Natural killer cell treated with Interleukin-12 subunit alpha and Interleukin-12 subunit beta and Interleukin-15 and Interleukin-18, amount 100 ng/mL, for 72 hours (primary cell): ENCODE measurements around the gene SGPP1. TPM values are rescaled to one million over a fixed set of nuclear protein-coding genes. Genes with fewer than 3 reads are reported as not detected.
A peak's percentile ranks its signal among the peaks of the same experiment; 100 is the strongest.

Experiments
- ATAC-seq, 2 donors: fragments of 150-1000 bp; cut with Tn5 transposase in 1 of 2; sonication (Bioruptor Pico), chemical (Tn5 transposase) in 1 of 2; 2 replicates each; pipeline ENCODE4 v1.10.0; 2021
- DNase-seq: peaks from one replicate; pipeline ENCODE4 v3.0.0; 2022; ENCODE audit warnings: low spot score
- H3K27ac Mint-ChIP-seq, 2 donors: 1 replicate in 1 of 2; 2 replicates in 1 of 2; pipeline ENCODE4 v1.8.0; 2022; ENCODE audit warnings: mixed read lengths in 2 of 2, mild to moderate bottlenecking in 1 of 2, moderate library complexity in 1 of 2
- H3K27me3 Mint-ChIP-seq, 2 donors: 1 replicate in 1 of 2; 2 replicates in 1 of 2; pipeline ENCODE4 v1.8.0; 2022; ENCODE audit warnings: mixed read lengths in 2 of 2
- H3K36me3 Mint-ChIP-seq: one replicate; pipeline ENCODE4 v1.8.0; 2022; ENCODE audit warnings: mixed read lengths
- H3K4me1 Mint-ChIP-seq, 2 donors: 1 replicate in 1 of 2; 2 replicates in 1 of 2; pipeline ENCODE4 v1.8.0; 2022; ENCODE audit warnings: low read depth in 2 of 2, mixed read lengths in 2 of 2, mild to moderate bottlenecking in 1 of 2
- H3K4me3 Mint-ChIP-seq: one replicate; pipeline ENCODE4 v1.8.0; 2022; ENCODE audit warnings: mixed read lengths
- H3K9me3 Mint-ChIP-seq: 2 replicates; pipeline ENCODE4 v1.8.0; 2022; ENCODE audit warnings: mixed read lengths
- total RNA-seq, 2 donors: library from RNA; stranded (reverse); gene quantifications; one replicate each; pipeline ENCODE4 v1.2.3, GENCODE V29; 2022

SGPP1 gene, protein sequence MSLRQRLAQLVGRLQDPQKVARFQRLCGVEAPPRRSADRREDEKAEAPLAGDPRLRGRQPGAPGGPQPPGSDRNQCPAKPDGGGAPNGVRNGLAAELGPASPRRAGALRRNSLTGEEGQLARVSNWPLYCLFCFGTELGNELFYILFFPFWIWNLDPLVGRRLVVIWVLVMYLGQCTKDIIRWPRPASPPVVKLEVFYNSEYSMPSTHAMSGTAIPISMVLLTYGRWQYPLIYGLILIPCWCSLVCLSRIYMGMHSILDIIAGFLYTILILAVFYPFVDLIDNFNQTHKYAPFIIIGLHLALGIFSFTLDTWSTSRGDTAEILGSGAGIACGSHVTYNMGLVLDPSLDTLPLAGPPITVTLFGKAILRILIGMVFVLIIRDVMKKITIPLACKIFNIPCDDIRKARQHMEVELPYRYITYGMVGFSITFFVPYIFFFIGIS
- total RNA-seq, result 10 to 100 TPM; 10.9 to 15.0 TPM

DNA sequence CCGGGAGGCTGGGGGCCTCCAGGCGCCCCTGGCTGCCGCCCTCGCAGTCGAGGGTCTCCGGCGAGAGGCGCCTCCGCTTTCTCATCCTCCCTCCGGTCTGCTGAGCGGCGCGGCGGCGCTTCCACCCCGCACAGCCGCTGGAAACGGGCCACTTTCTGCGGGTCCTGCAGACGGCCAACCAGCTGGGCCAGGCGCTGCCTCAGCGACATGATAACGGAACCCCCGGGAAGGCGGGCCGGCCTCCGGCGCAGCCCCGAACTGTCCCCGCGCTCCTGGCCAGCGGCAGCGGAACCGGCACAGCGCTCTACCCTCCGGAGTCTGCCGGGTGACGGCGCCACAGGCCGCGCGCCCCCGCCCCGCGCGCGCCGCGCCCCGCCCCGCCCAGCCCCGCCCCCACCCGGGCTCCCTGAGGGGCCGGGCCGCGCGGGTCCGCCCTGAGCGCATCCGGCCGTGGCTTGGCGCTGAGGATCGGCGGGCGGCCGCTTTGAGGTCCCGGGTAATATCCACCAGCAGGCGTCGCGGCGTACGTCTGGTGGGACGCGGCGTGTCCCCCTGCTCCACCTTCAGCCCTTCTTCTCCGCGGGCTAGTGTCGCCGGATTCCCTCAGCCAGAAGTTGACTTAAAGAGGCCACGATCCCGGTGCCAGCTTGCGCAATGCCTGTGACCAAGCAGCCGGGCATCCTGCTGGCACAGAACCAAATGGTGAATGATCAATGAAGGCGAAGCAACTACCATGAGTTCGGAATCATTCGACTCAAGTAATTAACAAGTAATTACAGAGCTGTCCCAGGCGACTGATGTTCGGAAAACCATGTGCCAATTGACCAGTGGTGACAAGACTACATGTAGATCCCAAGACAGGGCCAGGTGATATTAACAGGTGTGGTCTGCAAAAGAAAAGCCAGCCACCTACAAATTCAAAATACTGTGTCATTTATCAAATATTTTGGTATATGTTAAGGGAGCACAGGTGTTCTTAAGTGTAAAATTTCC, at the start of gene SGPP1:
SGPP1 (minus strand) TSS at position 330 of the 993 bp plus-strand sequence; CDS start at position 209, 121 bp downstream.
- peaks cover 26 to 36% of the 10 kb centered on the region in 2 donors for H3K4me1 Mint-ChIP-seq
- H3K27ac Mint-ChIP-seq, result peak within 1 kb of the TSS; percentile 78 to 92
- peak; percentile 96 to 97 for ATAC-seq
- DNase-seq, result peak; percentile 89
- no peaks in the 10 kb centered on the region for H3K9me3 Mint-ChIP-seq
- peaks cover 4% of the 10 kb centered on the region for H3K36me3 Mint-ChIP-seq
- no peaks in the 10 kb centered on the region for H3K27me3 Mint-ChIP-seq
- peak within 1 kb of the TSS; percentile 97 for H3K4me3 Mint-ChIP-seq

DNA sequence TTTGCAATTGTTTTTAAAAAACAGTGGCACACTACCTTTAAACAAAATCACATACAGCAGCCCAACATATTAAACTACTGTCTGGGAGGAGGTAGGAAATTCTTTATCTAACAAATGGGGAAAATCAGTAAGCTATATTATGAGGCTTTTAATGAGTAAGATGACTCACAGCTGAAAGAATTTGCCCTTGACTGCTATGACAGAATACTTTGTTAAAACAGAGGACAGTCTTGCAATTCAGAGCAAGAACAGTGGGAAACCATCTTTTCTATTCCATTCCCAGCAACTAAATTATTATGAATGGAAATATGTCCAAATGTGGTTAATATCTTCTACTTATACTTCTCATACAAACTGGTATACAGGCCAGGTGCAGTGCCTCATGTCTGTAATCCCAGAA, 49.2 kb upstream of the SGPP1 start:
- H3K9me3 Mint-ChIP-seq, result no peaks in the 10 kb centered on the region
- no peaks in the 10 kb centered on the region for H3K27me3 Mint-ChIP-seq
- DNase-seq, result no peak
- no peak overlapping the region for H3K27ac Mint-ChIP-seq
- H3K36me3 Mint-ChIP-seq, result no peaks in the 10 kb centered on the region
- no peaks in the 10 kb centered on the region for H3K4me1 Mint-ChIP-seq
- no peak for ATAC-seq
- no peak overlapping the region for H3K4me3 Mint-ChIP-seq

DNA sequence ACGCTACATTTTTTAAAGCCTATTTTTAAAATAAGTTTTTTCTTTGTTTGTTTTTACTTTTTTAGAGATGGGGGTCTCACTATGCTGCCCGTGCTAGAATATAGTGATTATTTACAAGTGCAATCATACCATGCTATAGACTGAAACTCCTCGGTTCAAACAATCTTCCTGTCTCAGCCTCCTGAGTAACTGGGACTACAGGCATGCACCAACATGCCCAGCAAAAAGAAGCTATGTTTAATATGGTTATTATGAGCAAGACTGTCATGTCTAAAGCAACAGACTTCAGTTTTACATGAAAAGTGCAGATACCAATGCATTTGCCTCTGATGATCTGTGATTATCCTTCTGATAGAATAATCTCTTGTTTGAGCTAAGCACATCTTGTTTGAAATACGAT, 45.6 kb upstream of the SGPP1 start:
- no peaks in the 10 kb centered on the region for H3K36me3 Mint-ChIP-seq
- ATAC-seq (no peak), DNase-seq (no peak)
- H3K27ac Mint-ChIP-seq, result no peak overlapping the region
- no peaks in the 10 kb centered on the region for H3K4me1 Mint-ChIP-seq
- no peaks in the 10 kb centered on the region for H3K27me3 Mint-ChIP-seq
- H3K4me3 Mint-ChIP-seq, result no peak overlapping the region
- H3K9me3 Mint-ChIP-seq, result no peaks in the 10 kb centered on the region

DNA sequence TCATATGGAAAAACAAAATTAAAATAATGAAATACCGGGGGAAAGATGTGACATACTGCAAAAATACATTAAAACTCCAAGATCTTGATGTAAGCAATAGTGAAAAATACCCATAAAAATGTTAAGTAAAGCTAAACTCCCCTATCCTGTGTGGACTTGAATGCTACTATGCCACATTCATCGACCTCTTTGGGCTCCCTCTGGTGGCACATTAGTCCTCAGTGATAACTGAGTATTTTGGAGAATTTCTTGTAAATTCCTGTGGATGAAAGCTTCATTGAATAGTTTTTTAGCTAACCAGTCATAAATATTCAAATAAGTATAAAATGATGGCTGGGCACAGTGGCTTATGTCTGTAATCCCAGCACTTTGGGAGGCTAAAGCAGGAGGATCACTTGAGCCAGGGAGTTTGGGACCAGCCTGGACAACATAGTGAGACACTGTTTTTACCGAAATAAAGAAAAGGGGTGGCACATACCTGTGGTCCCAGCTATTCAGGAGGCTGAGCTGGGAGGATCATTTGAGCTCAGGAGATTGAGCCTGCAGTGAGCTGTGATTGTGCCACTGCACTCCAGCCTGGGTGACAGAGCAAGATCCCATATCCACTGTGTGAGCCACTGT, 42.4 kb upstream of the SGPP1 start:
- no peaks in the 10 kb centered on the region for H3K4me1 Mint-ChIP-seq
- ATAC-seq (no peak), DNase-seq (no peak)
- H3K27ac Mint-ChIP-seq, result no peak overlapping the region
- H3K27me3 Mint-ChIP-seq, result no peaks in the 10 kb centered on the region
- H3K4me3 Mint-ChIP-seq, result no peak overlapping the region
- H3K36me3 Mint-ChIP-seq, result no peaks in the 10 kb centered on the region
- no peaks in the 10 kb centered on the region for H3K9me3 Mint-ChIP-seq

DNA sequence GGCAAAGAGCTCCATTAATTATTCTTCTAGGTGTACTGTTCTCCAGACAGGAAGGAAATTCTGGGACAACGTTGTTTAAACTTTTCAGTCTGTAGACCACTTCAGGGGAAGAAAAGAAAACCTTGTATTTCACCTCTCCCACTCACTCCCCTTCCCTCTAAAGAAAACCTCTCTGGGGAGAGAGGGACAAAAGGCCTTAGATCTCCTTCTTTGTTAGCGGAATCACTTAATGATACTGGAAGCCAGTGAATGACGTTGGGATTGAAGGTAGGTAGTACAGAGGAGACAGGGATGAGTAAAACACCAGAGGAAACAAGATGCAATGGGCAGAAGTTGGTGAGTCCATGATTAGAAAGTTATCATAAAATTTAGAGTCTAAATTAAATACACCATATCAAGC, 38.7 kb upstream of the SGPP1 start:
- Mint-ChIP-seq H3K4me3 (no peak overlapping the region), H3K4me1 (no peaks in the 10 kb centered on the region), H3K36me3 (no peaks in the 10 kb centered on the region), H3K9me3 (no peaks in the 10 kb centered on the region), H3K27me3 (no peaks in the 10 kb centered on the region), H3K27ac (no peak overlapping the region)
- no peak for ATAC-seq
- DNase-seq, result no peak

DNA sequence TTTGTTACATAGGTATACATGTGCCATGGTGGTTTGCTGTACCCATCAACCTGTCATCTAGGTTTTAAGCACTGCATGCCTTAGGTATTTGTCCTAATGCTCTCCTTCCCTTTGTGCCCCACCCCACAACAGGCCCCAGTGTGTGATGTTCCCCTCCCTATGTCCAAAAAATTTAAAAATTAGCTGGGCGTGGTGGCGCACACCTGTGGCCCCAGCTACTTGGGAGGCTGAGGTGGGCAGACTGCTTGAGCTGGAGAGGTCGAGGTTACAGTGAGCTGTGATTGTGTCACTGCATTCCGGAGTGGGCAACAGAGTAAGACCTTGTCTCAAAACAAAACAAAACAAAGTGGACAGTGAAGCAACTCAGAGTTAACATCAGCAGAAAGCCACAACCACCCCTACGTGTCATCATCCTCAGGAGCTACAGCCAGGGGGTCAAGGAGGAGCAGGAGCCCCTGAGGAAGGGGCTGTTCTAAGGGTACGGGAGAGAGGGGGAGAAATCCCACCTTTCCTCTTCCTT, 36.8 kb upstream of the SGPP1 start:
- H3K4me3 Mint-ChIP-seq, result no peak overlapping the region
- no peaks in the 10 kb centered on the region for H3K9me3 Mint-ChIP-seq
- no peak overlapping the region for H3K27ac Mint-ChIP-seq
- H3K27me3 Mint-ChIP-seq, result no peaks in the 10 kb centered on the region
- no peaks in the 10 kb centered on the region for H3K36me3 Mint-ChIP-seq
- ATAC-seq (no peak), DNase-seq (no peak)
- peaks cover 1 to 5% of the 10 kb centered on the region in 2 donors for H3K4me1 Mint-ChIP-seq

DNA sequence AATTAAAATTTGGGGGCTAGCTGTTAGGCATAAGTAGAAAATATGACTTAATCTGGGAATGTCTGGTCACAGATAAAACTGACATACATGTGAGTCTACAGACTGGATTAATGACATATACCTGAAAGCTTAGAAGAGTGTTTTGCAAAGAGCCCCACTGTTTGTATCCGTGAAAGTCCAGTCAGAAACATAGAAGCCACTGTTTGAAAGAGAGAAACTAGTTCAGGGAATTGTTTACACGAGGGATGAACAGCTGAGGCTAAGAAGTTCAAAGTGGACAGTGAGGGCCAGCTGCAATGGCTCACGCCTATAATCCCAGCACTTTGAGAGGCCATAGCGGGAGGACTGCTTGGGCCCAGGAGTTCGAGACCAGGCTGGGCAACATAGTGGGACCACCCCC, 36.2 kb upstream of the SGPP1 start:
- DNase-seq (no peak), ATAC-seq (no peak)
- no peaks in the 10 kb centered on the region for H3K9me3 Mint-ChIP-seq
- H3K4me1 Mint-ChIP-seq, result peaks cover 6 to 10% of the 10 kb centered on the region in 2 donors
- H3K27me3 Mint-ChIP-seq, result no peaks in the 10 kb centered on the region
- H3K4me3 Mint-ChIP-seq, result no peak overlapping the region
- H3K27ac Mint-ChIP-seq, result no peak overlapping the region
- no peaks in the 10 kb centered on the region for H3K36me3 Mint-ChIP-seq

DNA sequence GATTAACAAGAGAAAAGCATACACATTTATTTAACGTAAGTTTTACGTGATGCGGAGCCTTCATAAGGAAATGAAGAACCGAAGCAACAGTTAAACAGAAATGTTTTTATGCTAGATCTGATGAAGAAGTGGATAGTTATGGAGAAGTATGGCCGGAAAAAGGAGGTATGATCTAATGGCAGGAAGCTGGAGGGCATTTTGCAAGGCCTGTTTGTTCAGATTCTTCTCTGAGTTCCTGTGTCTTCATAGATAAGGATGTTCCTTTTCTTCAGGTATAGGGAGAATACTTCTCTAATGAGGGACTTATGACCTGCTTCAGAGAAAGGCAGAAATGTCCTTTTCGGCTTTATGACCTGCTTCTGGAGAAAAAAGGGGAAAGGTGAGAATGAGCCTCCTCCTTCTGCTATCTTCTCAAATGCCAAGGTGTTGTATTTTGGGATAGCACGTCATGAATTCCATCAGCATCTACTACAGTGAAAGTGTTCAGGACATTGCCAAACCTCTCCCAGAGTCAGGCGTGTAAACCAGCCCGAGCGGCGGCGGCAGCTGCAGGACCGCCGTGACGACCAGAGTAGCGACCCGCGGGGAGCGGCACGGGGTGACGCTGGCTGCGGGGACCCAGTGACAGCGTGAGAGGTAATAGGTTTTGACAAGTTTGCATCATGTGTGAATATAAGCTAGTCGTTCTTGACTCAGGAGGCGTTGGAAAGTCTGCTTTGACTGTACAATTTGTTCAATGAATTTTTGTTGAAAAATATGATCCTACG, 33.7 kb upstream of the SGPP1 start:
- Mint-ChIP-seq H3K27ac (no peak overlapping the region), H3K27me3 (no peaks in the 10 kb centered on the region), H3K4me1 (peaks cover 6 to 10% of the 10 kb centered on the region in 2 donors), H3K9me3 (no peaks in the 10 kb centered on the region), H3K36me3 (no peaks in the 10 kb centered on the region), H3K4me3 (no peak overlapping the region)
- no peak for ATAC-seq
- no peak for DNase-seq

DNA sequence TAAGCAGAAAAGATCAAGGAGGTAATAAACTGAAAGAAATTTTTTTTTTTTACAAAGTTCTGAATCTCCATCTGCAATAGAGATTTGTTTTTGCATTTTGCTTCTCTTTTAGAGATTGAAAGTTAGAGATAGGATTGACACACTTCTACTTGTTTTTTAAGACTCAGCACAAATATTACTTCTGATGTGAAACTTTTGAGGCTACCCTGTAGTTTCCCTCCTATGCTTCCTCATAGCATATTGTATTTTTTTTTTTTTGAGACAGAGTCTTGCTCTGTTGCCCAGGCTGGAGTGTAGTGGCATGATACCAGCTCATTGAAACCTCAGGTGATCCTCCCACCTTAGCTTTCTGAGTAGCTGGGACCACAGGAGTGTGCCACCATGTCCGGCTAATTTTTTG, 32.1 kb upstream of the SGPP1 start:
- Mint-ChIP-seq H3K4me1 (peaks cover 6 to 10% of the 10 kb centered on the region in 2 donors), H3K4me3 (peak overlapping the region; percentile 73), H3K36me3 (no peaks in the 10 kb centered on the region), H3K9me3 (no peaks in the 10 kb centered on the region), H3K27ac (peak overlapping the region; percentile 85 to 92), H3K27me3 (no peaks in the 10 kb centered on the region)
- ATAC-seq (no peak), DNase-seq (no peak)

DNA sequence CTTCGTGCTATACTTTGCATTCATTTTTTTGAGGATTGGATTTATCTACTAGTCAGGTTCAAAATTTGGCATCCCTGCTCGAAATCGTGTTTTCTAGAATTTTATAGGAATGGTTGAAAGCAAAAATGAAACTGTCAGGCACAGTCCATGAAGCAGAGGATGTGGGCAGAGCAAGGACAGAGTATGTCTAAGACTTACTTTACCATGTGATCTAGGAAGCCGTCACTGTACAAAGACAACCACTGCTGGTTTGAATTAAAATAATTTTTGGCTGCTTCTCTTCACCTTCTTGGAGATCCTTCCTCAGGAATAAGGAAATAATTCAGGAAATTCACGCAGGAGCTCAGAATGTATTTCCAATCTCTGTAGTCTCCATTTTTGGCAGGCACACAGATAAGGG, 31.6 kb upstream of the SGPP1 start:
- peak overlapping the region; percentile 85 to 92 for H3K27ac Mint-ChIP-seq

DNA sequence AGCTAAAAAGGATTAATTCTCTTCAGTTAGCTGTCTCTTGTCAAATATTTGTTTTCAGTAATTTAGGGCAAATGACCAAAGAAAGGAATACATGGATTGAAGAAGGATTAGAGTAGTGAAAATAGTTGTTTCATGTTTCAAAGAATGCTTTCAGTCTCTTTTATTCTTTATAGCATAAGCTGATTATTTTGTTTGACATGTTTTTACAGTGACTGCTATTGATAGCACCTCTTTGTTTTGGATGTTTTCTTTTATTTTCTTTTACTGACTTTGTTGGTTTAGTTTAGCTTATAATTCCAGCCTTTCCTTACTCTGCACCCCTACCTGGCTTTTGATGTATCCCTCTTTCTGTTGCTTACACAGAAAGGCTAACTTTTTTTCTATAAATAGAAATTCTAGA, 29.3 kb upstream of the SGPP1 start:
- Mint-ChIP-seq H3K27ac (no peak overlapping the region), H3K9me3 (no peaks in the 10 kb centered on the region), H3K4me1 (peaks cover 6 to 10% of the 10 kb centered on the region in 2 donors), H3K36me3 (no peaks in the 10 kb centered on the region), H3K27me3 (peaks cover 0 to 3% of the 10 kb centered on the region in 2 donors), H3K4me3 (no peak overlapping the region)
- ATAC-seq (no peak), DNase-seq (no peak)

More for the DNA sequence above, 31.6 kb upstream of the SGPP1 start:
- Mint-ChIP-seq H3K4me3 (peak overlapping the region; percentile 73), H3K36me3 (no peaks in the 10 kb centered on the region), H3K27me3 (no peaks in the 10 kb centered on the region), H3K4me1 (peaks cover 6 to 10% of the 10 kb centered on the region in 2 donors), H3K9me3 (no peaks in the 10 kb centered on the region)
- no peak for DNase-seq
- peak; percentile 87 to 92 for ATAC-seq

DNA sequence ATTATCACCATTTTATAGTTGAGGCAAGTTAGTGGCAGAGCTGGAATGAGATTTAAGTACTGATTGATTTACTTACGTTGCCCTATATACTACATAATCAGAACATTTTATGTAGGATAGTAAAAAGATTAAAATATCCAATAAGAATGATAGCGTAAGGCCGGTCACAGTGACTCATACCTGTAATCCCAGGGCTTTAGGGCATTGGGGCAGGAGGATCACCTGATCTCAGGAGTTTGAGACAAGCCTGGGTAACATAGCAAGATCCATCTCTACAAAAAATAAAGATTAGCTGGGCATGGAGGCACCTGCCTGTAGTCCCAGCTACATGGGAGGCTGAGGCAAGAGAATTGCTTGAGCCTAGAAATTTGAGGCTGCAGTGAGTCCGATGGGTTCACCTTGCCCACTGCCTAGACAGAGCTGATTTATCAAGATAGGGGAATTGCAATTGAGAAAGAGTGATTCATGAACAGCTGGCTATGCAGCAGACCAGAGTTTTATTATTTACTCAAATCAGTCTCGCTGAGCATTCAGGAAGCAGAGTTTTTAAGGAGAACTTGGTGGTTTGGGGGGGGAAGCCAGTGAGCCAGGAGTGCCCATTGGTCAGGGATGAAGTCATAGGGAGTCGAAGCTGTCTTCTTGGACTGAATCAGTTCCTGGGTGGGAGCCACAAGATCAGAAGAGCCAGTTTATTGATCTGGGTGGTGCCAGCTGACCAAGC, 24.7 kb upstream of the SGPP1 start:
- ATAC-seq, result no peak
- no peaks in the 10 kb centered on the region for H3K36me3 Mint-ChIP-seq
- DNase-seq, result no peak
- H3K4me1 Mint-ChIP-seq, result no peaks in the 10 kb centered on the region
- H3K27me3 Mint-ChIP-seq, result peaks cover 0 to 3% of the 10 kb centered on the region in 2 donors
- no peak overlapping the region for H3K4me3 Mint-ChIP-seq
- no peak overlapping the region for H3K27ac Mint-ChIP-seq
- H3K9me3 Mint-ChIP-seq, result no peaks in the 10 kb centered on the region
